Endothelial cell of umbilical vein (primary cell): ENCODE data around the gene PDGFB. TPM values are rescaled to one million over a fixed set of nuclear protein-coding genes. Genes with fewer than 3 reads are reported as not detected.

Experiments
- BruUV-seq: library from RNA; stranded (reverse); fragments of 400-500 nt; replicated peaks from 2 replicates; lab custom pipeline; 2021; lab: Mats Ljungman, UMichigan
- CTCF ChIA-PET: fragments of 300-600, 350-600 bp; sonication (Branson Sonifier 250); formaldehyde crosslinking; loops from one replicate; lab custom pipeline; 2021; ENCODE audit warnings: antibody characterized with exemption, inconsistent platforms; lab: Charles Lee
- POLR2A ChIA-PET: fragments of 300-600, 350-600 bp; sonication (Branson Sonifier 250); formaldehyde crosslinking; loops from one replicate; lab custom pipeline; 2021; ENCODE audit warnings: antibody characterized with exemption, inconsistent platforms; lab: Charles Lee
- DNase-seq: peaks from one replicate; pipeline ENCODE4 v3.0.0-alpha.2; 2011; ENCODE audit warnings: low read depth, low spot score
- FAIRE-seq: peaks from 2 replicates; lab custom pipeline; 2011; peaks lifted over from hg19 to GRCh38; lab: Jason Lieb, UNC
- H2AFZ ChIP-seq: 2 replicates; pipeline ENCODE4 v1.6.0; 2012; ENCODE audit warnings: low read depth, low read length, control low read depth, inconsistent platforms
- H3K27ac ChIP-seq: 2 replicates; pipeline ENCODE4 v1.5.1; 2011; ENCODE audit warnings: low read depth, mild to moderate bottlenecking, control low read depth, low read length, moderate library complexity; ENCODE audit not compliant: insufficient read depth
- H3K27me3 ChIP-seq, 2 experiments: 2 replicates each; pipeline versions ENCODE4 v1.6.0 to v1.6.1; 2011; ENCODE audit warnings: low read length in 2 of 2, mixed read lengths in 1 of 2; ENCODE audit not compliant: control insufficient read depth in 2 of 2, insufficient read depth in 2 of 2
- H3K36me3 ChIP-seq, 2 experiments: 2 replicates in 1 of 2; 3 replicates in 1 of 2; pipeline ENCODE4 v1.5.1; 2011; ENCODE audit warnings: low read length in 2 of 2, mild to moderate bottlenecking in 1 of 2, moderate library complexity in 1 of 2; ENCODE audit not compliant: control insufficient read depth in 2 of 2, insufficient read depth in 2 of 2; ENCODE audit errors: extremely low read depth in 1 of 2
- H3K4me1 ChIP-seq: 3 replicates; pipeline ENCODE4 v1.5.1; 2011; ENCODE audit warnings: mild to moderate bottlenecking, low read length; ENCODE audit not compliant: control insufficient read depth, insufficient read depth; ENCODE audit errors: extremely low read depth
- H3K4me2 ChIP-seq: 2 replicates; pipeline ENCODE4 v1.6.1; 2011; ENCODE audit warnings: low read length, control low read depth, mixed read lengths; ENCODE audit not compliant: insufficient read depth
- H3K4me3 ChIP-seq, 3 experiments: fragments of 200-600 bp in 1 of 3; sonication (generic), shearing (Covaris generic) in 1 of 3; replicated peaks in 1 of 3; 2 replicates each; pipeline ENCODE4 v1.5.1; 2011 to 2016; ENCODE audit warnings: control low read depth in 3 of 3, low read length in 3 of 3, mild to moderate bottlenecking in 2 of 3, inconsistent platforms in 1 of 3, low read depth in 1 of 3, moderate library complexity in 1 of 3; ENCODE audit not compliant: insufficient read depth in 1 of 3
- H3K79me2 ChIP-seq: 2 replicates; pipeline ENCODE4 v1.6.0; 2012; ENCODE audit warnings: low read length, inconsistent platforms; ENCODE audit not compliant: control insufficient read depth, insufficient read depth
- H3K9ac ChIP-seq: replicated peaks from 2 replicates; pipeline ENCODE3; 2011; ENCODE audit warnings: low read length, control low read depth; ENCODE audit not compliant: insufficient read depth; ENCODE audit errors: extremely low read depth
- H3K9me1 ChIP-seq: replicated peaks from 3 replicates; pipeline ENCODE4 v1.6.0; 2011; ENCODE audit warnings: mild to moderate bottlenecking, low read length; ENCODE audit not compliant: control insufficient read depth, insufficient read depth; ENCODE audit errors: extremely low read depth
- H3K9me3 ChIP-seq: replicated peaks from 2 replicates; pipeline ENCODE4 v1.5.1; 2012; ENCODE audit warnings: low read length, inconsistent platforms; ENCODE audit not compliant: control insufficient read depth, insufficient read depth
- H4K20me1 ChIP-seq: replicated peaks from 2 replicates; pipeline ENCODE3; 2011; ENCODE audit warnings: mild to moderate bottlenecking, low read length; ENCODE audit not compliant: control insufficient read depth, insufficient read depth; ENCODE audit errors: extremely low read depth
- EZH2 ChIP-seq: IDR thresholded peaks from 2 replicates; pipeline ENCODE4 v1.6.1; 2012; ENCODE audit warnings: borderline replicate concordance, low read depth, mild to moderate bottlenecking, moderate library complexity, low read length, inconsistent platforms; ENCODE audit not compliant: severe bottlenecking
- FOS ChIP-seq: IDR thresholded peaks from 2 replicates; pipeline ENCODE4 v1.6.1; 2011; ENCODE audit warnings: mild to moderate bottlenecking, low read length, moderate library complexity, borderline replicate concordance; ENCODE audit not compliant: insufficient read depth
- GATA2 ChIP-seq: IDR thresholded peaks from 2 replicates; pipeline ENCODE4 v1.7.0; 2011; ENCODE audit warnings: low read depth, mild to moderate bottlenecking, moderate library complexity, mixed read lengths, low read length; ENCODE audit not compliant: insufficient read length, insufficient read depth
- JUN ChIP-seq: IDR thresholded peaks from 2 replicates; pipeline ENCODE4 v1.6.1; 2011; ENCODE audit warnings: borderline replicate concordance, low read depth; ENCODE audit not compliant: insufficient read length, insufficient read depth
- MYC ChIP-seq: IDR thresholded peaks from one replicate; pipeline ENCODE4 v1.6.1; 2011; ENCODE audit warnings: mild to moderate bottlenecking, low read depth, low read length
- POLR2A ChIP-seq: IDR thresholded peaks from 2 replicates; pipeline ENCODE4 v1.6.1; 2012; ENCODE audit warnings: low read depth, mild to moderate bottlenecking, control low read depth, low read length
- POLR2AphosphoS5 ChIP-seq: IDR thresholded peaks from 2 replicates; pipeline ENCODE4 v1.6.1; 2012; ENCODE audit warnings: low read depth, mild to moderate bottlenecking, control low read depth, low read length, moderate library complexity; ENCODE audit not compliant: insufficient read depth
- dilution Hi-C: fragments of 300-500 bp; cut with MboI; formaldehyde crosslinking; loops from one replicate; pipeline ENCODE4 v1.15.0; 2019; ENCODE audit warnings: low sequenced_read_pairs; ENCODE audit not compliant: extremely low pct_ligation_motif_present
- intact Hi-C: fragments of 100-400 bp; cut with micrococcal nuclease; formaldehyde crosslinking; loops from one replicate; pipeline ENCODE4 v1.10.0; 2022
- polyA plus RNA-seq, 4 experiments: library from polyadenylated mRNA; depleted of rRNA in 3 of 4; stranded (reverse) in 3 of 4; unstranded in 1 of 4; fragments of >200 nt; gene quantifications; 2 replicates each; pipeline versions ENCODE4 v1.2.1 to v1.2.3, GENCODE V29; 2011 to 2012; ENCODE audit warnings: missing spikeins in 1 of 4
- total RNA-seq: library from RNA; stranded (reverse); gene quantifications from 2 replicates; pipeline ENCODE4 v1.2.3, GENCODE V29; 2021
- TF ChIP-seq, protein P1 (sequence below): IDR thresholded peaks from 2 replicates; pipeline ENCODE4 v1.6.1; 2011; ENCODE audit not compliant: insufficient read depth, insufficient read length
- TF ChIP-seq, protein P2 (sequence below), 2 donors: IDR thresholded peaks; 1 replicate in 1 of 2; 2 replicates in 1 of 2; pipeline ENCODE4 v1.5.1; 2011; ENCODE audit warnings: low read length in 2 of 2, mild to moderate bottlenecking in 2 of 2, moderate library complexity in 2 of 2, control low read depth in 1 of 2, inconsistent platforms in 1 of 2, low read depth in 1 of 2; ENCODE audit not compliant: insufficient read depth in 1 of 2; ENCODE audit errors: extremely low read depth in 1 of 2

The PDGFB gene
- total and polyA plus RNA-seq, 2 donors (not counting 3 experiments of a cell fraction or from before 2014, with no cell fraction given): 135 to 240 TPM

- H3K9ac ChIP-seq: no peak overlapping the region
- H3K27ac ChIP-seq: no peak overlapping the region
- intact Hi-C loops: no loop called here
- FAIRE-seq (no peak), DNase-seq (no peak)
- H4K20me1 ChIP-seq: no peaks in the 10 kb centered on the region
- H3K27me3 ChIP-seq: no peaks in the 10 kb centered on the region
- BruUV-seq: no TSS peak
- no peaks in the 10 kb centered on the region for H3K79me2 ChIP-seq
- CTCF ChIA-PET: no interaction called here
- H3K4me3 ChIP-seq: no peak overlapping the region
- no peaks in the 10 kb centered on the region for H3K9me3 ChIP-seq
- no peak overlapping the region for H2AFZ ChIP-seq
- H3K9me1 ChIP-seq: no peaks in the 10 kb centered on the region
- no peaks in the 10 kb centered on the region for H3K36me3 ChIP-seq
- POLR2A ChIA-PET: interaction anchor here (1.0 kb wide), 1 partner anchor 106 kb away, joined by 13 read pairs; no protein-coding TSS in a partner anchor
- dilution Hi-C loops: no loop called here
- no peak overlapping the region for H3K4me2 ChIP-seq
- no peak for TF ChIP-seq POLR2A
- H3K4me1 ChIP-seq: peaks cover 16% of the 10 kb centered on the region
Measured at GRCh38 chr22:39212721-39213376, 31.9 kb downstream of the PDGFB start.

DNA sequence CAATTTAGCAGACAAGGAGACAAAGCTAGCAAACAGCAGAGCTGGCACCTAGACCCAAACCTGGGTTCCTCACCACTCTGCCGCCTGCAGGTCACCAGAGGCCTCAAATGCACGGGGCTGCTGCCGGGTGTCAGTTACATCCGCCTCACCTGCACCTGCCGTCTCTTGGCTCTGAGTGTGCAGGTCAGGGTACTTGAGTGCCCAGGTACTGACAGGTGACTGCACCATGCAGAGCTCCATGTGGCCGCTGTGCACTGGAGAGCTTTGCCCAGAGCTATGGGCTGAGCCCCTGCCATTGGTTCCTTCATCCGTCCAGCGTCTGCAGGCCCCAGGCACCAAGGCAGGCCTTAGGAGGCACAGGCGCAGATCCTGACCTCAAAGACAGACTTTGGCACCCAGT is 35.0 kb downstream of the PDGFB start:
- ChIA-PET CTCF (interaction anchor here (0.9 kb wide), 1 partner anchor 21 kb away, joined by 3 read pairs; no protein-coding TSS in a partner anchor), POLR2A (interaction anchor here (0.7 kb wide), 1 partner anchor 10 kb away, joined by 3 read pairs; no protein-coding TSS in a partner anchor)
- H3K79me2 ChIP-seq: no peaks in the 10 kb centered on the region
- H3K9ac ChIP-seq: no peak overlapping the region
- H3K4me3 ChIP-seq: no peak overlapping the region
- no peak overlapping the region for H3K27ac ChIP-seq
- H3K36me3 ChIP-seq: no peaks in the 10 kb centered on the region
- no TSS peak for BruUV-seq
- no peak overlapping the region for H2AFZ ChIP-seq
- dilution Hi-C loops (no loop called here), intact Hi-C loops (no loop called here)
- FAIRE-seq (no peak), DNase-seq (no peak)
- peaks cover 12% of the 10 kb centered on the region for H3K4me1 ChIP-seq
- H3K9me1 ChIP-seq: no peaks in the 10 kb centered on the region
- no peaks in the 10 kb centered on the region for H3K9me3 ChIP-seq
- no peaks in the 10 kb centered on the region for H4K20me1 ChIP-seq
- H3K27me3 ChIP-seq: no peaks in the 10 kb centered on the region
- TF ChIP-seq JUN: no peak
- TF ChIP-seq EZH2: no peak
- no peak for TF ChIP-seq MYC
- no peak for TF ChIP-seq POLR2A
- TF ChIP-seq POLR2AphosphoS5: no peak
- TF ChIP-seq FOS: no peak
- TF ChIP-seq, protein P1, sequence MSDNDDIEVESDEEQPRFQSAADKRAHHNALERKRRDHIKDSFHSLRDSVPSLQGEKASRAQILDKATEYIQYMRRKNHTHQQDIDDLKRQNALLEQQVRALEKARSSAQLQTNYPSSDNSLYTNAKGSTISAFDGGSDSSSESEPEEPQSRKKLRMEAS: no peak
- TF ChIP-seq, protein P2, sequence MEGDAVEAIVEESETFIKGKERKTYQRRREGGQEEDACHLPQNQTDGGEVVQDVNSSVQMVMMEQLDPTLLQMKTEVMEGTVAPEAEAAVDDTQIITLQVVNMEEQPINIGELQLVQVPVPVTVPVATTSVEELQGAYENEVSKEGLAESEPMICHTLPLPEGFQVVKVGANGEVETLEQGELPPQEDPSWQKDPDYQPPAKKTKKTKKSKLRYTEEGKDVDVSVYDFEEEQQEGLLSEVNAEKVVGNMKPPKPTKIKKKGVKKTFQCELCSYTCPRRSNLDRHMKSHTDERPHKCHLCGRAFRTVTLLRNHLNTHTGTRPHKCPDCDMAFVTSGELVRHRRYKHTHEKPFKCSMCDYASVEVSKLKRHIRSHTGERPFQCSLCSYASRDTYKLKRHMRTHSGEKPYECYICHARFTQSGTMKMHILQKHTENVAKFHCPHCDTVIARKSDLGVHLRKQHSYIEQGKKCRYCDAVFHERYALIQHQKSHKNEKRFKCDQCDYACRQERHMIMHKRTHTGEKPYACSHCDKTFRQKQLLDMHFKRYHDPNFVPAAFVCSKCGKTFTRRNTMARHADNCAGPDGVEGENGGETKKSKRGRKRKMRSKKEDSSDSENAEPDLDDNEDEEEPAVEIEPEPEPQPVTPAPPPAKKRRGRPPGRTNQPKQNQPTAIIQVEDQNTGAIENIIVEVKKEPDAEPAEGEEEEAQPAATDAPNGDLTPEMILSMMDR (IDR thresholded peaks at IDR 0.05; ENCODE audit: extremely low read depth in 1 of 2, insufficient read depth in 1 of 2, low read depth in 1 of 2, low read length in 2 of 2): no peak
- no peak for TF ChIP-seq GATA2
- no peak overlapping the region for H3K4me2 ChIP-seq
